Endothelial cell of umbilical vein (primary cell): ENCODE measurements around the gene ATP6V1F. TPM values are rescaled to one million over a fixed set of nuclear protein-coding genes. Genes with fewer than 3 reads are reported as not detected.

ENCODE experiments used
- BruUV-seq: library from RNA; stranded (reverse); fragments of 400-500 nt; replicated peaks from 2 replicates; lab custom pipeline; 2021; lab: Mats Ljungman, UMichigan
- CTCF ChIA-PET: fragments of 300-600, 350-600 bp; sonication (Branson Sonifier 250); formaldehyde crosslinking; loops from one replicate; lab custom pipeline; 2021; ENCODE audit warnings: antibody characterized with exemption, inconsistent platforms; lab: Charles Lee
- POLR2A ChIA-PET: fragments of 300-600, 350-600 bp; sonication (Branson Sonifier 250); formaldehyde crosslinking; loops from one replicate; lab custom pipeline; 2021; ENCODE audit warnings: antibody characterized with exemption, inconsistent platforms; lab: Charles Lee
- DNase-seq: peaks from one replicate; pipeline ENCODE4 v3.0.0-alpha.2; 2011; ENCODE audit warnings: low read depth, low spot score
- FAIRE-seq: peaks from 2 replicates; lab custom pipeline; 2011; peaks lifted over from hg19 to GRCh38; lab: Jason Lieb, UNC
- H2AFZ ChIP-seq: 2 replicates; pipeline ENCODE4 v1.6.0; 2012; ENCODE audit warnings: low read depth, low read length, control low read depth, inconsistent platforms
- H3K27ac ChIP-seq: 2 replicates; pipeline ENCODE4 v1.5.1; 2011; ENCODE audit warnings: low read depth, mild to moderate bottlenecking, control low read depth, low read length, moderate library complexity; ENCODE audit not compliant: insufficient read depth
- H3K27me3 ChIP-seq, 2 experiments: 2 replicates each; pipeline versions ENCODE4 v1.6.0 to v1.6.1; 2011; ENCODE audit warnings: low read length in 2 of 2, mixed read lengths in 1 of 2; ENCODE audit not compliant: control insufficient read depth in 2 of 2, insufficient read depth in 2 of 2
- H3K36me3 ChIP-seq, 2 experiments: 2 replicates in 1 of 2; 3 replicates in 1 of 2; pipeline ENCODE4 v1.5.1; 2011; ENCODE audit warnings: low read length in 2 of 2, mild to moderate bottlenecking in 1 of 2, moderate library complexity in 1 of 2; ENCODE audit not compliant: control insufficient read depth in 2 of 2, insufficient read depth in 2 of 2; ENCODE audit errors: extremely low read depth in 1 of 2
- H3K4me1 ChIP-seq: 3 replicates; pipeline ENCODE4 v1.5.1; 2011; ENCODE audit warnings: mild to moderate bottlenecking, low read length; ENCODE audit not compliant: control insufficient read depth, insufficient read depth; ENCODE audit errors: extremely low read depth
- H3K4me2 ChIP-seq: 2 replicates; pipeline ENCODE4 v1.6.1; 2011; ENCODE audit warnings: low read length, control low read depth, mixed read lengths; ENCODE audit not compliant: insufficient read depth
- H3K4me3 ChIP-seq, 3 experiments: fragments of 200-600 bp in 1 of 3; sonication (generic), shearing (Covaris generic) in 1 of 3; replicated peaks in 1 of 3; 2 replicates each; pipeline ENCODE4 v1.5.1; 2011 to 2016; ENCODE audit warnings: control low read depth in 3 of 3, low read length in 3 of 3, mild to moderate bottlenecking in 2 of 3, inconsistent platforms in 1 of 3, low read depth in 1 of 3, moderate library complexity in 1 of 3; ENCODE audit not compliant: insufficient read depth in 1 of 3
- H3K79me2 ChIP-seq: 2 replicates; pipeline ENCODE4 v1.6.0; 2012; ENCODE audit warnings: low read length, inconsistent platforms; ENCODE audit not compliant: control insufficient read depth, insufficient read depth
- H3K9ac ChIP-seq: replicated peaks from 2 replicates; pipeline ENCODE3; 2011; ENCODE audit warnings: low read length, control low read depth; ENCODE audit not compliant: insufficient read depth; ENCODE audit errors: extremely low read depth
- H3K9me1 ChIP-seq: replicated peaks from 3 replicates; pipeline ENCODE4 v1.6.0; 2011; ENCODE audit warnings: mild to moderate bottlenecking, low read length; ENCODE audit not compliant: control insufficient read depth, insufficient read depth; ENCODE audit errors: extremely low read depth
- H3K9me3 ChIP-seq: replicated peaks from 2 replicates; pipeline ENCODE4 v1.5.1; 2012; ENCODE audit warnings: low read length, inconsistent platforms; ENCODE audit not compliant: control insufficient read depth, insufficient read depth
- H4K20me1 ChIP-seq: replicated peaks from 2 replicates; pipeline ENCODE3; 2011; ENCODE audit warnings: mild to moderate bottlenecking, low read length; ENCODE audit not compliant: control insufficient read depth, insufficient read depth; ENCODE audit errors: extremely low read depth
- GATA2 ChIP-seq: IDR thresholded peaks from 2 replicates; pipeline ENCODE4 v1.7.0; 2011; ENCODE audit warnings: low read depth, mild to moderate bottlenecking, moderate library complexity, mixed read lengths, low read length; ENCODE audit not compliant: insufficient read length, insufficient read depth
- JUN ChIP-seq: IDR thresholded peaks from 2 replicates; pipeline ENCODE4 v1.6.1; 2011; ENCODE audit warnings: borderline replicate concordance, low read depth; ENCODE audit not compliant: insufficient read length, insufficient read depth
- MYC ChIP-seq: IDR thresholded peaks from one replicate; pipeline ENCODE4 v1.6.1; 2011; ENCODE audit warnings: mild to moderate bottlenecking, low read depth, low read length
- POLR2A ChIP-seq: IDR thresholded peaks from 2 replicates; pipeline ENCODE4 v1.6.1; 2012; ENCODE audit warnings: low read depth, mild to moderate bottlenecking, control low read depth, low read length
- POLR2AphosphoS5 ChIP-seq: IDR thresholded peaks from 2 replicates; pipeline ENCODE4 v1.6.1; 2012; ENCODE audit warnings: low read depth, mild to moderate bottlenecking, control low read depth, low read length, moderate library complexity; ENCODE audit not compliant: insufficient read depth
- dilution Hi-C: fragments of 300-500 bp; cut with MboI; formaldehyde crosslinking; loops from one replicate; pipeline ENCODE4 v1.15.0; 2019; ENCODE audit warnings: low sequenced_read_pairs; ENCODE audit not compliant: extremely low pct_ligation_motif_present
- intact Hi-C: fragments of 100-400 bp; cut with micrococcal nuclease; formaldehyde crosslinking; loops from one replicate; pipeline ENCODE4 v1.10.0; 2022
- polyA plus RNA-seq, 4 experiments: library from polyadenylated mRNA; depleted of rRNA in 3 of 4; stranded (reverse) in 3 of 4; unstranded in 1 of 4; fragments of >200 nt; gene quantifications; 2 replicates each; pipeline versions ENCODE4 v1.2.1 to v1.2.3, GENCODE V29; 2011 to 2012; ENCODE audit warnings: missing spikeins in 1 of 4
- total RNA-seq: library from RNA; stranded (reverse); gene quantifications from 2 replicates; pipeline ENCODE4 v1.2.3, GENCODE V29; 2021
- TF ChIP-seq, protein P1 (sequence below), 2 donors: IDR thresholded peaks; 1 replicate in 1 of 2; 2 replicates in 1 of 2; pipeline ENCODE4 v1.5.1; 2011; ENCODE audit warnings: low read length in 2 of 2, mild to moderate bottlenecking in 2 of 2, moderate library complexity in 2 of 2, control low read depth in 1 of 2, inconsistent platforms in 1 of 2, low read depth in 1 of 2; ENCODE audit not compliant: insufficient read depth in 1 of 2; ENCODE audit errors: extremely low read depth in 1 of 2
- TF ChIP-seq, protein P2 (sequence below): IDR thresholded peaks from 2 replicates; pipeline ENCODE4 v1.6.1; 2011; ENCODE audit not compliant: insufficient read depth, insufficient read length

The ATP6V1F gene
- total and polyA plus RNA-seq, 2 donors (not counting 3 experiments of a cell fraction or from before 2014, with no cell fraction given), result 156 to 360 TPM

DNA sequence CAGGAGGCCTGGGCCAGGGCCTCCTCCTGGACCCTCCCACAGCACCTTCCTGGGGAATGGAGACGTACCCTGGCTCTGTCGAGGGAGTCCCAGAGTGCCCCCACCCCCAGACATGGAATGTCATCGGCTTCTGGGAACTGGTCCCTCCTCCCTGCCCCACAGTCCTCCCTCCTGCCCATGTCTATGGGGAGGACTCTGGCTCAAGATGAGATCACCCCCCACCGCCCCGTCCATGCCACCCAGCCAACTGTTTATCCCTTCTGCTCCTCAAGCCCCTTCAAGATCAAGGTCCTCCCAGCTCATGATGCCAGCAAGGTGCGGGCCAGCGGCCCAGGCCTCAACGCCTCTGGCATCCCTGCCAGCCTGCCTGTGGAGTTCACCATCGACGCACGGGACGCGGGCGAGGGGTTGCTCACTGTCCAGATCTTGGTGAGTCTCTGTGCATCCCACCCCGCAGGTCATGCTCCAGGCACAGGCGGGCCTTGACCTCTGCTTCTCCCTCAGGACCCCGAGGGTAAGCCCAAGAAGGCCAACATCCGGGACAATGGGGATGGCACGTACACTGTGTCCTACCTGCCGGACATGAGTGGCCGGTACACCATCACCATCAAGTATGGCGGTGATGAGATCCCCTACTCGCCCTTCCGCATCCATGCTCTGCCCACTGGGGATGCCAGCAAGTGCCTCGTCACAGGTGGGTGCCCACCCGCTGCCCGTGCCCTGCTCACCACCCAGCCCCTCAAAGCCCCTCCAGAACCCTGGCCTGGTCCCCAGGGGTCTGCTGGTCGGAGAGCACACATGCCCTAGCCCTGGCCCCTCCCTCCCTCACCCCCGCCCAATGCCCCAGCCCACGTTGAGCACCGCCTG is 14.1 kb upstream of the ATP6V1F start:
- peaks cover 11 to 82% of the 10 kb centered on the region in 2 experiments for H3K36me3 ChIP-seq
- no peaks in the 10 kb centered on the region for H3K9me1 ChIP-seq
- TSS peak; percentile 19 for BruUV-seq
- no peaks in the 10 kb centered on the region for H3K9me3 ChIP-seq
- no peak for DNase-seq
- H3K79me2 ChIP-seq, result no peaks in the 10 kb centered on the region
- no peak for TF ChIP-seq JUN
- TF ChIP-seq, protein P1, sequence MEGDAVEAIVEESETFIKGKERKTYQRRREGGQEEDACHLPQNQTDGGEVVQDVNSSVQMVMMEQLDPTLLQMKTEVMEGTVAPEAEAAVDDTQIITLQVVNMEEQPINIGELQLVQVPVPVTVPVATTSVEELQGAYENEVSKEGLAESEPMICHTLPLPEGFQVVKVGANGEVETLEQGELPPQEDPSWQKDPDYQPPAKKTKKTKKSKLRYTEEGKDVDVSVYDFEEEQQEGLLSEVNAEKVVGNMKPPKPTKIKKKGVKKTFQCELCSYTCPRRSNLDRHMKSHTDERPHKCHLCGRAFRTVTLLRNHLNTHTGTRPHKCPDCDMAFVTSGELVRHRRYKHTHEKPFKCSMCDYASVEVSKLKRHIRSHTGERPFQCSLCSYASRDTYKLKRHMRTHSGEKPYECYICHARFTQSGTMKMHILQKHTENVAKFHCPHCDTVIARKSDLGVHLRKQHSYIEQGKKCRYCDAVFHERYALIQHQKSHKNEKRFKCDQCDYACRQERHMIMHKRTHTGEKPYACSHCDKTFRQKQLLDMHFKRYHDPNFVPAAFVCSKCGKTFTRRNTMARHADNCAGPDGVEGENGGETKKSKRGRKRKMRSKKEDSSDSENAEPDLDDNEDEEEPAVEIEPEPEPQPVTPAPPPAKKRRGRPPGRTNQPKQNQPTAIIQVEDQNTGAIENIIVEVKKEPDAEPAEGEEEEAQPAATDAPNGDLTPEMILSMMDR (IDR thresholded peaks at IDR 0.05; ENCODE audit: extremely low read depth in 1 of 2, insufficient read depth in 1 of 2, low read depth in 1 of 2, low read length in 2 of 2), result no peak
- no peak for TF ChIP-seq POLR2AphosphoS5
- no peak for TF ChIP-seq GATA2
- H3K4me1 ChIP-seq, result no peaks in the 10 kb centered on the region
- no peak overlapping the region for H3K4me3 ChIP-seq
- dilution Hi-C loops (no loop called here), intact Hi-C loops (no loop called here)
- no peaks in the 10 kb centered on the region for H3K27me3 ChIP-seq
- H3K4me2 ChIP-seq, result no peak overlapping the region
- FAIRE-seq, result no peak
- ChIA-PET POLR2A (no interaction called here), CTCF (no interaction called here)
- no peak overlapping the region for H3K27ac ChIP-seq
- no peaks in the 10 kb centered on the region for H4K20me1 ChIP-seq
- no peak overlapping the region for H3K9ac ChIP-seq
- H2AFZ ChIP-seq, result no peak overlapping the region

DNA sequence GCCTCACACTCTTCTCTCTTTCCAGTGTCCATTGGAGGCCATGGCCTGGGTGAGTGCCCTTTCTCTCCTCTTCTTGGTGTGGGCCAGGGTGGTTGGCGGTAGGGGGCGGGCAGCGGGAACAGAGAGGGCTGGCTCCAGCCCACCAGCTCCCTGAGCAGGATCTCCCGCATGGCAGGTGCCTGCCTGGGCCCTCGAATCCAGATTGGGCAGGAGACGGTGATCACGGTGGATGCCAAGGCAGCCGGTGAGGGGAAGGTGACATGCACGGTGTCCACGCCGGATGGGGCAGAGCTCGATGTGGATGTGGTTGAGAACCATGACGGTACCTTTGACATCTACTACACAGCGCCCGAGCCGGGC is 13.5 kb upstream of the ATP6V1F start:
- Histone ChIP-seq H4K20me1 (no peaks in the 10 kb centered on the region), H3K27me3 (no peaks in the 10 kb centered on the region), H3K4me1 (no peaks in the 10 kb centered on the region), H3K9me3 (no peaks in the 10 kb centered on the region), H3K4me2 (no peak overlapping the region), H3K9me1 (no peaks in the 10 kb centered on the region), H3K9ac (no peak overlapping the region), H3K36me3 (peaks cover 12 to 81% of the 10 kb centered on the region in 2 experiments), H2AFZ (no peak overlapping the region), H3K79me2 (no peaks in the 10 kb centered on the region), H3K27ac (no peak overlapping the region), H3K4me3 (no peak overlapping the region)
- TF ChIP-seq POLR2A (no peak), POLR2AphosphoS5 (no peak), JUN (no peak), MYC (no peak)
- TF ChIP-seq, protein P2, sequence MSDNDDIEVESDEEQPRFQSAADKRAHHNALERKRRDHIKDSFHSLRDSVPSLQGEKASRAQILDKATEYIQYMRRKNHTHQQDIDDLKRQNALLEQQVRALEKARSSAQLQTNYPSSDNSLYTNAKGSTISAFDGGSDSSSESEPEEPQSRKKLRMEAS, result no peak
- intact Hi-C loops, result no loop called here
- no TSS peak for BruUV-seq
- no peak for DNase-seq
- POLR2A ChIA-PET, result no interaction called here
- no peak for FAIRE-seq
- dilution Hi-C loops, result no loop called here
- CTCF ChIA-PET, result no interaction called here
